Measurements from ENCODE around the gene H2BK1. TPM values are rescaled to one million over a fixed set of nuclear protein-coding genes. Genes with fewer than 3 reads are reported as not detected.

The H2BK1 gene
- total and polyA plus RNA-seq, 2 experiments from 2014 or later: not detected

GRCh38 chr7:151173386-151174245 lies 36.7 kb downstream of the H2BK1 start:
- no peak for TF ChIP-seq EZH2phosphoT487 (IDR thresholded peaks at IDR 0.05; ENCODE audit: insufficient read depth, low read depth)
- TF ChIP-seq EZH2 (IDR thresholded peaks at IDR 0.05; ENCODE audit: insufficient read depth, poor library complexity, severe bottlenecking): no peak
- Histone ChIP-seq H3F3A (ENCODE audit: insufficient read depth) (no peaks in the 10 kb centered on the region), H2AFZ (no peak overlapping the region), H3K36me3 (ENCODE audit: low read depth) (no peaks in the 10 kb centered on the region), H3K4me2 (ENCODE audit: unreplicated experiment) (no peak overlapping the region), H3K4me3 (no peak overlapping the region), H3K4me1 (ENCODE audit: insufficient read depth) (no peaks in the 10 kb centered on the region), H3K27ac (no peak overlapping the region), H3K9me2 (ENCODE audit: insufficient read depth) (no peaks in the 10 kb centered on the region), H3K27me3 (replicated peaks; ENCODE audit: insufficient read depth) (peaks cover 72% of the 10 kb centered on the region), H3K9me3 (ENCODE audit: low read depth) (no peaks in the 10 kb centered on the region), H3K9ac (no peak overlapping the region), H3K79me2 (ENCODE audit: insufficient read depth) (no peaks in the 10 kb centered on the region), H4K20me1 (ENCODE audit: insufficient read depth) (no peaks in the 10 kb centered on the region)
- in situ Hi-C loops (cut with MboI): no loop called here
- 56 to 58% methylated on average over 33 to 43 of the region's 43 CpGs for WGBS, 2 experiments (ENCODE audit: low coverage in 1 of 2, low lambda C conversion rate in 2 of 2, missing lambda C conversion rate in 2 of 2)
- no peak for DNase-seq

DNA sequence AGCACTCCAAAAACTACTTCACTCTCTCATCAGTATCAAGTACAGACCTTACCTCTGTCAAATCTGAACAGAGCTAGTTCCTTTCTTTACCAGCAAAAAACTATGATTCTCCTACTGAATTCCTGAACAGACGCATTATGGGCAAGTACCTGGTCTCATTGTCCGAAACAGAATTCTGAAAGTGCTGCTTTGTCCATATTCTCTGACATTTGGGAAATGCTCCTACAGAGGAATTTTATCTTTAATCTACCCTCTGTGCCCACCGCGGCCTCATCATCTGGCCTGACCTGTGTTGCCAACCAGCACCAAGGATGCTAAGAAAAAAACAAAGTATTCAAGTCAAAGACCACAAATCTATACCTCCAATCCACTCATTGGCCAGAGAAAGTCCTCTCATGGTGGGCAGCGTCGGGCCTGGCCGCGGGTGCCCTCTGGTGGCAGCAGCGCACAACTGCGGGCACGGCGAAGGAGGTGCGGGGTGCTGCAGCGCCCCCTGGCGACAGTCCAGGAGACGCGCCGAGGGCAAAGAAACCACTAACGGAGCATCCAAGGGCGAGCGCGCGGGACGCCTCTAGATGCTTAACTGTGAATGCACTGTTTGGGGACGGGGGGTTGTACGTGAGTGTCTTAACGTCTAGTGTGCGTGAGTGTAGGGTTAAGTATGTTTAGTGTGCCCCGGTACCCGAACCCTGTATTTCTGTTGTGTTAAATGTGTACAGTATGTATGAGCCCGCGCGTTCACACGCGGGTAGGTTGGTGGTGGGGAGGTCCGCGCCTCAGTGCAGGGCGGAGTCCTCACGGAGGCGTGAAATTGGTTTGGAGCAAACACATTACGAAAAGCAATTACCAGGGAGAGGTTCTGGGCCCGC lies 37.8 kb downstream of the H2BK1 start:
- H3K27me3 ChIP-seq (replicated peaks; ENCODE audit: insufficient read depth): peaks cover 70% of the 10 kb centered on the region
- H3K4me2 ChIP-seq (ENCODE audit: unreplicated experiment): no peak overlapping the region
- H3K27ac ChIP-seq: no peak overlapping the region
- no peak overlapping the region for H2AFZ ChIP-seq
- H3K4me1 ChIP-seq (ENCODE audit: insufficient read depth): no peaks in the 10 kb centered on the region
- H3K9ac ChIP-seq: no peak overlapping the region
- H3K9me2 ChIP-seq (ENCODE audit: insufficient read depth): no peaks in the 10 kb centered on the region
- in situ Hi-C loops (cut with MboI): no loop called here
- H3K4me3 ChIP-seq: no peak overlapping the region
- H3K9me3 ChIP-seq (ENCODE audit: low read depth): no peaks in the 10 kb centered on the region
- no peaks in the 10 kb centered on the region for H3F3A ChIP-seq (ENCODE audit: insufficient read depth)
- peak; percentile 73 for DNase-seq
- no peaks in the 10 kb centered on the region for H3K36me3 ChIP-seq (ENCODE audit: low read depth)
- no peak for TF ChIP-seq EZH2phosphoT487 (IDR thresholded peaks at IDR 0.05; ENCODE audit: insufficient read depth, low read depth)
- no peak for TF ChIP-seq EZH2 (IDR thresholded peaks at IDR 0.05; ENCODE audit: insufficient read depth, poor library complexity, severe bottlenecking)
- WGBS, 2 experiments (ENCODE audit: low coverage in 1 of 2, low lambda C conversion rate in 2 of 2, missing lambda C conversion rate in 2 of 2): 15% methylated on average over 41 to 42 of the region's 42 CpGs
- no peaks in the 10 kb centered on the region for H4K20me1 ChIP-seq (ENCODE audit: insufficient read depth)
- H3K79me2 ChIP-seq (ENCODE audit: insufficient read depth): no peaks in the 10 kb centered on the region

DNA sequence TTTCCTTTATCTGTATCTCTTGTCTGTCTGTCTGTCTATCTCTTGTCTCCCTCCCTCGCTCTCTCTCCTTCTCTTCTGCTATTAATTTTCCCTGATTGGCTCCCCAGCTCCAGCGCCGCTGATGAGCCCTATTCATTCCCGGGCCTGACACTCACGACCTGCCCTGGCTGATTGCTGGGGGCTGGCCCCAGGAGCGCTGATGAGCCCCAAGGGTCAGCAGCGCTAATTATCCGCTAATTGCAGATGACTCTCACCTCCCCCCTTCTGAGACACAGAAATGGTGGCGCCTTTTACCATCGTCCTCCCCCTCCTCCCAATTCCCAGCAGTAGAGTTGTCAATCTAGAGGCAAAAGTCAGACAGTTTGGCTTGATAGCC lies 41.5 kb downstream of the H2BK1 start:
- no peak for DNase-seq
- in situ Hi-C loops (cut with MboI): no loop called here
- no peak overlapping the region for H3K4me3 ChIP-seq
- no peaks in the 10 kb centered on the region for H3K79me2 ChIP-seq (ENCODE audit: insufficient read depth)
- no peaks in the 10 kb centered on the region for H3K9me3 ChIP-seq (ENCODE audit: low read depth)
- no peaks in the 10 kb centered on the region for H3K9me2 ChIP-seq (ENCODE audit: insufficient read depth)
- H3K27me3 ChIP-seq (replicated peaks; ENCODE audit: insufficient read depth): peaks cover 75% of the 10 kb centered on the region
- no peaks in the 10 kb centered on the region for H4K20me1 ChIP-seq (ENCODE audit: insufficient read depth)
- H3F3A ChIP-seq (ENCODE audit: insufficient read depth): no peaks in the 10 kb centered on the region
- TF ChIP-seq EZH2 (IDR thresholded peaks at IDR 0.05; ENCODE audit: insufficient read depth, poor library complexity, severe bottlenecking) (no peak), EZH2phosphoT487 (IDR thresholded peaks at IDR 0.05; ENCODE audit: insufficient read depth, low read depth) (no peak)
- H3K9ac ChIP-seq: no peak overlapping the region
- no peak overlapping the region for H3K4me2 ChIP-seq (ENCODE audit: unreplicated experiment)
- 32 to 38% methylated on average over 10 of the region's 10 CpGs for WGBS, 2 experiments (ENCODE audit: low coverage in 1 of 2, low lambda C conversion rate in 2 of 2, missing lambda C conversion rate in 2 of 2)
- H2AFZ ChIP-seq: no peak overlapping the region
- H3K36me3 ChIP-seq (ENCODE audit: low read depth): no peaks in the 10 kb centered on the region
- H3K4me1 ChIP-seq (ENCODE audit: insufficient read depth): no peaks in the 10 kb centered on the region
- H3K27ac ChIP-seq: no peak overlapping the region

GRCh38 chr7:151168003-151168786 lies 42.1 kb downstream of the H2BK1 start:
- H3K4me2 ChIP-seq (ENCODE audit: unreplicated experiment): peak overlapping the region; percentile 46
- H3K36me3 ChIP-seq (ENCODE audit: low read depth): no peaks in the 10 kb centered on the region
- no peaks in the 10 kb centered on the region for H3K9me2 ChIP-seq (ENCODE audit: insufficient read depth)
- TF ChIP-seq EZH2phosphoT487 (IDR thresholded peaks at IDR 0.05; ENCODE audit: insufficient read depth, low read depth) (0 out of 2 replicates have a peak, but pooled peaks have one; percentile 29), EZH2 (IDR thresholded peaks at IDR 0.05; ENCODE audit: insufficient read depth, poor library complexity, severe bottlenecking) (no peak)
- H3F3A ChIP-seq (ENCODE audit: insufficient read depth): no peaks in the 10 kb centered on the region
- H3K9ac ChIP-seq: no peak overlapping the region
- WGBS, 2 experiments (ENCODE audit: low coverage in 1 of 2, low lambda C conversion rate in 2 of 2, missing lambda C conversion rate in 2 of 2): 5% methylated on average over 27 to 36 of the region's 52 CpGs
- H3K4me1 ChIP-seq (ENCODE audit: insufficient read depth): no peaks in the 10 kb centered on the region
- peak; percentile 37 for DNase-seq
- H3K4me3 ChIP-seq: peak overlapping the region; percentile 34; the same call in 1 of the 2 replicates
- H3K27me3 ChIP-seq (replicated peaks; ENCODE audit: insufficient read depth): peaks cover 72% of the 10 kb centered on the region
- no peak overlapping the region for H3K27ac ChIP-seq
- in situ Hi-C loops (cut with MboI): no loop called here
- 0 out of 2 replicates have a peak overlapping the region, but pooled peaks have one; percentile 23 for H2AFZ ChIP-seq
- H3K79me2 ChIP-seq (ENCODE audit: insufficient read depth): no peaks in the 10 kb centered on the region
- H3K9me3 ChIP-seq (ENCODE audit: low read depth): no peaks in the 10 kb centered on the region
- H4K20me1 ChIP-seq (ENCODE audit: insufficient read depth): no peaks in the 10 kb centered on the region
